Transverse colon (tissue), 4 donors: ENCODE results near the gene GPR108.

Experiments
- EP300 ChIP-seq: sonication (generic); formaldehyde crosslinking; IDR thresholded peaks from one replicate; pipeline ENCODE4 v1.6.1; 2017; ENCODE audit warnings: antibody characterized with exemption, low read depth
- POLR2AphosphoS5 ChIP-seq, 3 donors: sonication (generic); formaldehyde crosslinking; IDR thresholded peaks; one replicate each; pipeline ENCODE4 v1.6.1; 2016; ENCODE audit warnings: antibody characterized with exemption in 3 of 3
- TF ChIP-seq, protein P1 (sequence below), 5 experiments: fragments of 200-600 bp in 3 of 5; fragments of 450-650 bp in 2 of 5; sonication (generic) in 3 of 5; IDR thresholded peaks; 1 replicate in 2 of 5; 2 replicates in 3 of 5; pipeline ENCODE4 v1.5.1; 2016 to 2017; ENCODE audit warnings: antibody characterized with exemption in 5 of 5, inconsistent platforms in 3 of 5, mild to moderate bottlenecking in 2 of 5, moderate library complexity in 1 of 5

DNA sequence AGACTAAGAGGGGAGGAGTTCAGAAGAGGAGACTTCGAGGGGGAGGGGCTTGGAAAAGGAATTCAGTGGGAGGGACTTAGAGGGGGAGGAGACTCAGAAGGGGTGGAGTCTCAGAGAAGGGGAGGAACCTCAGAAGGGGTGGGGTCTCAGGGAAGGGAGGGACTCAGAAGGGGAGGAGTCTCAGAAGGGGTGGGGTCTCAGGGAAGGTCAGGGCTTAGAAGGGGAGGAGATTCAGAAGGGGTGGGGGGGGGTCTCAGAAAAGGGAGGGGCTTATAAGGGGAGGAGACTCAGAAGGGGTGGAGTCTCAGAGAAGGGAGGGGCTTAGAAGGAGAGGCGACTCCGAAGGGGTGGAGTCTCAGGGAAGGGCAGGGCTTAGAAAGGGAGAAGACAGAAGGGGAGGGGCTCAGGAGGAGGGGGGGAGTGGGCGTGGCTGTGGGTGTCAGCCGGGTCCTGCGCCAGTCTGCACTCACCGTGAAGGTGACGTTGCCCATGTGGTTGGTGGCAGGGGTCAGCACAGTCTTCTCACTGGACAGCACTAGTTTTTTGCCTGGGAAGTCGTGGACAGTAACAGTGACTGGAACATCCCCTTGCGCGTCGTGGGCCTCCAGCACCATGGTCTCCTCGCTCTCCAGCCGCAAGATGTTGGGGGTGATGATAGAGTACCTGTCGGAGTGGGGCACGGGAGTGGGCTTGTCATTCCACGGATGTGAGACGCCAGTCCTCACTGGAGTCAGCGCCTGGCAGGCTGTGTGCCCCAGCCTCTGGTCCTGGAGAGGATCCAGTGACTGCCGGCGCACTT lies 18.4 kb downstream of the GPR108 start:
- TF ChIP-seq EP300 = no peak
- TF ChIP-seq, protein P1, sequence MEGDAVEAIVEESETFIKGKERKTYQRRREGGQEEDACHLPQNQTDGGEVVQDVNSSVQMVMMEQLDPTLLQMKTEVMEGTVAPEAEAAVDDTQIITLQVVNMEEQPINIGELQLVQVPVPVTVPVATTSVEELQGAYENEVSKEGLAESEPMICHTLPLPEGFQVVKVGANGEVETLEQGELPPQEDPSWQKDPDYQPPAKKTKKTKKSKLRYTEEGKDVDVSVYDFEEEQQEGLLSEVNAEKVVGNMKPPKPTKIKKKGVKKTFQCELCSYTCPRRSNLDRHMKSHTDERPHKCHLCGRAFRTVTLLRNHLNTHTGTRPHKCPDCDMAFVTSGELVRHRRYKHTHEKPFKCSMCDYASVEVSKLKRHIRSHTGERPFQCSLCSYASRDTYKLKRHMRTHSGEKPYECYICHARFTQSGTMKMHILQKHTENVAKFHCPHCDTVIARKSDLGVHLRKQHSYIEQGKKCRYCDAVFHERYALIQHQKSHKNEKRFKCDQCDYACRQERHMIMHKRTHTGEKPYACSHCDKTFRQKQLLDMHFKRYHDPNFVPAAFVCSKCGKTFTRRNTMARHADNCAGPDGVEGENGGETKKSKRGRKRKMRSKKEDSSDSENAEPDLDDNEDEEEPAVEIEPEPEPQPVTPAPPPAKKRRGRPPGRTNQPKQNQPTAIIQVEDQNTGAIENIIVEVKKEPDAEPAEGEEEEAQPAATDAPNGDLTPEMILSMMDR (IDR thresholded peaks at IDR 0.05) = no peak
- no peak for TF ChIP-seq POLR2AphosphoS5 (IDR thresholded peaks at IDR 0.05)
